ENCODE measurements around the gene ZIC5. TPM values are rescaled to one million over a fixed set of nuclear protein-coding genes. Genes with fewer than 3 reads are reported as not detected.

Gene ZIC5
- total RNA-seq, 1 experiment from 2014 or later, result 0.66 TPM

DNA sequence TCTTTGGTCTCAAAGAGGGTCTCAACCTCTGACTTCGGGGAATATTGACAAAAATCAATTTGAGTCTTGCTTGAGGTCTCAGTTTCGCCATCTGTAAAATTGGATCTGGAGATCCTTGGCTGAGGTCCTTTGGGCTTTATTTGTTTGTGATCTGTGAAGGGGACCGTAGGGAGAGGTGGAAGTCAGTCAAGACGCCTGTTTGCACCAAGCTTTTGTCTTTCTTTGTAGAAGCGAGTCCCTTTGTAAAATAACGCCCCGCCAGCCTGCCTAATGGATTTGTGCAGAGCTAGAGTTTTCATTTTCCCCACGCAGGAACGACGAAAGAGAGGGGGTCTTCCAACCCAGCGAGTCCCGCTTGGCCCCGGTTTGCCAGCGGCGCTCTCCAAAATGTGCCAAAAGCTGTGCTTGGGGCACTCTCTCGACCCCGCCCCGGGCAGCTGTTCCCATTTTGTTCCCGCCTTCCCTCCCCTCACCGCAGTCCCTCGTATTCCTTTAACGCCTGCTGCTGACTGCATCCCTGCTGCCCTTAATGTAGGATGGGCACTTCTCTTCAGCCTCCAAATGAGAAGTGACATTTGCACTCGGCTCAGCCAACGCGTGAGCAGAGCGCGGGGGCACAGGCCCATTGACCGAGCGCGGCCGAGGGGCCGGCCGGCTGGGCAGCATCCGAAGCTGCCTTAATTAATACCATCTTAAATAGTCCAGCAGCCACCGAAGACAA is 13.0 kb downstream of the ZIC5 start:
- H3K4me3 ChIP-seq (ENCODE audit: low read depth, low read length), result no peak overlapping the region
- Mint-ChIP-seq H3K9me3 (ENCODE audit: unreplicated experiment) (no peaks in the 10 kb centered on the region), H3K36me3 (ENCODE audit: insufficient read depth, unreplicated experiment) (no peaks in the 10 kb centered on the region), H3K4me3 (ENCODE audit: unreplicated experiment) (no peak overlapping the region), H3K27me3 (ENCODE audit: insufficient read depth, unreplicated experiment) (peaks cover 2% of the 10 kb centered on the region), H3K4me1 (ENCODE audit: low read depth, unreplicated experiment) (no peaks in the 10 kb centered on the region), H3K27ac (ENCODE audit: unreplicated experiment) (no peak overlapping the region)
- H3K36me3 ChIP-seq (ENCODE audit: control insufficient read depth, insufficient read depth, low read length), result no peaks in the 10 kb centered on the region
- DNase-seq, result no peak
- POLR2A ChIA-PET, result no interaction called here
- TF ChIP-seq, protein P1, sequence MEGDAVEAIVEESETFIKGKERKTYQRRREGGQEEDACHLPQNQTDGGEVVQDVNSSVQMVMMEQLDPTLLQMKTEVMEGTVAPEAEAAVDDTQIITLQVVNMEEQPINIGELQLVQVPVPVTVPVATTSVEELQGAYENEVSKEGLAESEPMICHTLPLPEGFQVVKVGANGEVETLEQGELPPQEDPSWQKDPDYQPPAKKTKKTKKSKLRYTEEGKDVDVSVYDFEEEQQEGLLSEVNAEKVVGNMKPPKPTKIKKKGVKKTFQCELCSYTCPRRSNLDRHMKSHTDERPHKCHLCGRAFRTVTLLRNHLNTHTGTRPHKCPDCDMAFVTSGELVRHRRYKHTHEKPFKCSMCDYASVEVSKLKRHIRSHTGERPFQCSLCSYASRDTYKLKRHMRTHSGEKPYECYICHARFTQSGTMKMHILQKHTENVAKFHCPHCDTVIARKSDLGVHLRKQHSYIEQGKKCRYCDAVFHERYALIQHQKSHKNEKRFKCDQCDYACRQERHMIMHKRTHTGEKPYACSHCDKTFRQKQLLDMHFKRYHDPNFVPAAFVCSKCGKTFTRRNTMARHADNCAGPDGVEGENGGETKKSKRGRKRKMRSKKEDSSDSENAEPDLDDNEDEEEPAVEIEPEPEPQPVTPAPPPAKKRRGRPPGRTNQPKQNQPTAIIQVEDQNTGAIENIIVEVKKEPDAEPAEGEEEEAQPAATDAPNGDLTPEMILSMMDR (IDR thresholded peaks at IDR 0.05; ENCODE audit: insufficient read depth in 1 of 2, low read depth in 1 of 2, low read length in 1 of 2, severe bottlenecking in 1 of 2, unreplicated experiment in 1 of 2), result no peak
- no peaks in the 10 kb centered on the region for H3K9me3 ChIP-seq
- intact Hi-C loops (cut with micrococcal nuclease; ENCODE audit: unreplicated experiment), result no loop called here
- no peaks in the 10 kb centered on the region for H3K4me1 ChIP-seq
- BruUV-seq (replicated peaks), result no TSS peak
- no peaks in the 10 kb centered on the region for H3K27me3 ChIP-seq (replicated peaks; ENCODE audit: control insufficient read depth, insufficient read depth, low read length)
- CTCF ChIA-PET, result no interaction called here

DNA sequence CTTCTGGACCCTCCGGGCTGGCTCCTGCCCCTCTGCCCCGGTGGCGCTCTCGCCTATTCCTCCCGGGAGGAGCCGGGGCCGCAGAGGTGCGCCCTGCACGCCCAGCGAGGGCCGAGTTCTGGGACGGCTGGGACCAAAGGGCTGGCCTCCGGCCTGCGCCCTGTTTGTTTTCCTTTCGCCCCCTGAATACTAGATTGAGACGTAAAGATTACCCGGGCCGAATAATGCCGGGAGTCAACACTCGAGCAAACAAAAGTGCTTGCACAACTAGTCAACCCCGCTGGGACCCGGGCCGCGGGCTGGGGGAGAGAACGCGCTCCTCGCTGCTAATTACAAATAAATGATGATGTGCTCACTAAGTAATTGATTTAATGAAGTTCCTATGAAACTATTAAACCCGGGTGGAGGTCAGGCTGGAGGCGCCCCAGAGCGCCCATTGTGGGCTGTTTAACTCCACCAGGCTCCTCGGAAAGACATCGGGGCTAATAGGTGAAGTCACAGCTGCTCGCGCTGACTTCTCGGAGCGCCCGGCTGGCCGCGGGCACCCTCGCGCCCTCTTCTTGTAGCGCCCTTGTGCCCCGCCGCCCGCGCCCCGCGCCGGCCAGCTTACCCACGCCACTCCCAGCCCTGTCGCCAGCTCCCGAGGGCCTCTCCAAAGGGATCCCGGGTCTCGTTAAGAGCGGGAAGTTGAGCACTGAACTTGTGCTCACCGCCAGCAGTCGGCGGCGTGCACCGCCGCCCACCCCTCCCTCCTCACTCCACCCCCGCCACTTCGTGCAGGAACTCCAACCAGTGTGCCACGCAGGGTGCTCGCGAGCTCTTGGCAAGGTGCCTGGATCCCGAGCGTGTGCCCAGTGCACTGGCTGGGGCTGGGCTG is 14.9 kb downstream of the ZIC5 start:
- Histone ChIP-seq H3K4me3 (ENCODE audit: low read depth, low read length) (peak overlapping the region; percentile 26), H3K4me1 (0 out of 2 replicates have a peak, but pooled peaks cover 5% of the 10 kb centered on the region), H3K36me3 (ENCODE audit: control insufficient read depth, insufficient read depth, low read length) (no peaks in the 10 kb centered on the region), H3K27me3 (replicated peaks; ENCODE audit: control insufficient read depth, insufficient read depth, low read length) (no peaks in the 10 kb centered on the region), H3K9me3 (no peaks in the 10 kb centered on the region)
- ChIA-PET POLR2A (no interaction called here), CTCF (interaction anchor here (0.8 kb wide), 1 partner anchor 40 kb away, joined by 4 read pairs; no protein-coding TSS in a partner anchor)
- H3K36me3 Mint-ChIP-seq (ENCODE audit: insufficient read depth, unreplicated experiment), result no peaks in the 10 kb centered on the region
- TF ChIP-seq, protein P1 (IDR thresholded peaks at IDR 0.05; ENCODE audit: insufficient read depth in 1 of 2, low read depth in 1 of 2, low read length in 1 of 2, severe bottlenecking in 1 of 2, unreplicated experiment in 1 of 2), result no peak
- intact Hi-C loops (cut with micrococcal nuclease; ENCODE audit: unreplicated experiment), result no loop called here
- H3K4me1 Mint-ChIP-seq (ENCODE audit: low read depth, unreplicated experiment), result no peaks in the 10 kb centered on the region
- no peak overlapping the region for H3K27ac Mint-ChIP-seq (ENCODE audit: unreplicated experiment)
- H3K4me3 Mint-ChIP-seq (ENCODE audit: unreplicated experiment), result peak overlapping the region; percentile 57
- DNase-seq, result no peak
- H3K9me3 Mint-ChIP-seq (ENCODE audit: unreplicated experiment), result no peaks in the 10 kb centered on the region
- H3K27me3 Mint-ChIP-seq (ENCODE audit: insufficient read depth, unreplicated experiment), result peaks cover 2% of the 10 kb centered on the region
- no TSS peak for BruUV-seq (replicated peaks)

DNA sequence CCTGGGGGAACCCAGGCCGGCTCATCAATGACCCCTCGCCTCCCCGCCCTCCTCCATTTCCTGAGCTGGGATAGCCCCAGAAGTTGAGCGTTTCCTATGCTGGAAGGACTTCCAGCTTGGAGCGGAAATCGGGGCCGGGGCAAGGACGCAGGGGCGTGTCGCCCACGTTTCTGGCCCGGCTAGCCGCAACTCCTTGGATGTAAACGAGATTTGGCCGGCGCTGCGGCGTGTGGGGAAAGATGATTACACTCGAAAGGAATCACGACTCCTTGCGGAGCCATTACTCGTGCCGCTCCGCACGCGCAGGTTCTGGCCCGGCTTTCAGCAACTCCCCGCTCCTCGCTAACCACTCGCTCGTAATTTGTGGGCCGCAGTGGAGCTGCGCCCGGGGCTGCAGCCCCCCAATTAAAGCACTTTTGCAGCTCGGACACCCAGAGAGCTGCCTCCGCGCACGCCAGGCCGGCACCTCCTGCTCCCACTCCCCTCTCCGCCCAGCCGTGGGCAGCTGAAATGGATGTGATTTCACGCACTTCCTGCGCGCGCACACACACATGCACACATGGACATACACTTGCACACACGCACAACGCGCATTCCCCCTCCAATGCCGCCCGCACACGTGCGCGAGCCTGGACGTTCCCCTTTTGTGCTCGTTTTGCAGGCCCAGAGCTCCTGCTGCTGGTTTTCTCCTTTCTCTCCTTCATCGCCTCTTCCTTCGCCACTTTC is 15.7 kb downstream of the ZIC5 start:
- Mint-ChIP-seq H3K27ac (ENCODE audit: unreplicated experiment) (no peak overlapping the region), H3K9me3 (ENCODE audit: unreplicated experiment) (no peaks in the 10 kb centered on the region), H3K27me3 (ENCODE audit: insufficient read depth, unreplicated experiment) (peaks cover 2% of the 10 kb centered on the region), H3K4me1 (ENCODE audit: low read depth, unreplicated experiment) (no peaks in the 10 kb centered on the region), H3K36me3 (ENCODE audit: insufficient read depth, unreplicated experiment) (no peaks in the 10 kb centered on the region), H3K4me3 (ENCODE audit: unreplicated experiment) (peak overlapping the region; percentile 57)
- Histone ChIP-seq H3K9me3 (no peaks in the 10 kb centered on the region), H3K27me3 (replicated peaks; ENCODE audit: control insufficient read depth, insufficient read depth, low read length) (no peaks in the 10 kb centered on the region), H3K4me3 (ENCODE audit: low read depth, low read length) (no peak overlapping the region), H3K4me1 (0 out of 2 replicates have a peak, but pooled peaks cover 5% of the 10 kb centered on the region), H3K36me3 (ENCODE audit: control insufficient read depth, insufficient read depth, low read length) (no peaks in the 10 kb centered on the region)
- ChIA-PET CTCF (no interaction called here), POLR2A (no interaction called here)
- TF ChIP-seq, protein P1 (IDR thresholded peaks at IDR 0.05; ENCODE audit: insufficient read depth in 1 of 2, low read depth in 1 of 2, low read length in 1 of 2, severe bottlenecking in 1 of 2, unreplicated experiment in 1 of 2), result no peak
- BruUV-seq (replicated peaks), result no TSS peak
- no peak for DNase-seq
- intact Hi-C loops (cut with micrococcal nuclease; ENCODE audit: unreplicated experiment), result no loop called here
